M059J (cell line): ENCODE results near the gene CPSF3. TPM values are rescaled to one million over a fixed set of nuclear protein-coding genes. Genes with fewer than 3 reads are reported as not detected.

ENCODE experiments used
- DNase-seq: peaks from one replicate; pipeline ENCODE4 v3.0.0-alpha.2; 2012; ENCODE audit warnings: low read depth
- total RNA-seq: library from RNA; depleted of rRNA; stranded (reverse); fragments of >200 nt; shearing (Covaris generic); gene quantifications from 2 replicates; pipeline ENCODE4 v1.2.3, GENCODE V29; 2014; rRNA removed

The CPSF3 gene
- total RNA-seq, 1 experiment from 2014 or later = 79.0 TPM

DNA sequence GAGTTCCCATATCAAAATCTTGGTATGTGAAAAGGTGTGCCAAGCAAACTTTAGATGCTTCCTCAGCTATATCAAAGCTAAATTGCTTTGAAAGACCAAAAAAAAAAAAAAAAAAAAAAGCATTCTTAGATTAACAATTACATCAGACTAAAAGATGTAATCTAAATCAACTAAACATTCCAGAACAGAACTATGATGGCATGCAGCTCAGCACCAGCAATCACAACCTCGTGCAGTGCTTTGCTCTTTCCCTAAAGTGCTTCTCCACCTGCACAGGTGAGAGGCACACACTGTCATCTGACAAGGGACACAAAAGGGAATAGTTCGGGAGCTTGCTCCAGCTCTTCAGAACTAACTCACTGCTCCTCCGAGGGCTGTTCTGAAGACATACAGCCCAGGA, 94.7 kb downstream of the CPSF3 start:
- no peak for DNase-seq

DNA sequence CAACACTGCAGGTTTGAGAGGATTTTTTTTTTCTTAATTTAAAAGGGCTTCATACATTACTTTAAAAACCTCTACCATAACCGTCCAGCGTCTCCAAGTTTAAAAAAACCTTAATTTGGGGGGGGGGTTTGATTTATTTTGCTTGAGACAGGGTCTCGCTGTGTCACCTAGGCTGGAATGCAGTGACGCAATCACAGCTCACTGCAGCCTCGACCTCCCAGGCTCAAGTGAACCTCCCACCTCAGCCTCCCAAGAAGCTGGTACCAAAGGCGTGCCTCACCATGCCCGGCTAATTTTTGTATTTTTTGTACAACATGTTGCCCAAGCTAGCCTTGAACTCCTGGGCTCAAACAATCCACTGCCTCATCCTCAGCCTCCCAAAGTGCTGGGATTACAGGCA, 95.3 kb downstream of the CPSF3 start:
- no peak for DNase-seq

DNA sequence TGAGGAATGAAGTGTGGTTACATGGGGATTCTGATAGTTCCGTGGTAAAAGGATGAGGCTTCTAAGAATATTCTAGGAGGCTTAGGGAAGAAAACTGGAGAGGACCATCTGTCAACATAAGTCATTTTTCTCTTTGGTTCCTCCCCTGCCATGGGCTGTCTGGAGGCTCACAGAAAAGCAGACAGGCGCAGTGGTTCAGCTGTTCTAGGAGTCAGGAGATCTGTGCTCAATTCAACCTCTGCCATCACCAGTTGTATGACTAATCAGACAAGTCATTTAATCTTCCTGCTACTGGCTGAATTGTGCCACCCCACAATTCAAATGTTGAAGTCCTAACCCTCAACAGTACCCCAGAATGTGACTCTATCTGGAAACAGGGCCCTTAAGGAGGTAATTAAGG, 95.8 kb downstream of the CPSF3 start:
- DNase-seq = peak; percentile 18

Other genes with a start within 250 kb of the CPSF3 start
- gene ASAP2, start 216.8 kb upstream of the CPSF3 start, total RNA-seq = 14.9 and 17.2 TPM in 2 replicates
- gene ITGB1BP1, start 126 bp upstream of the CPSF3 start, total RNA-seq = 34.3 and 55.3 TPM in 2 replicates
- gene IAH1, start 50.9 kb downstream of the CPSF3 start, total RNA-seq = 46.9 and 62.4 TPM in 2 replicates
- gene ADAM17, start 132.2 kb downstream of the CPSF3 start, total RNA-seq = 27.6 and 34.0 TPM in 2 replicates
- 580 and 670 TPM in 2 replicates for gene YWHAQ, start 207.3 kb downstream of the CPSF3 start, total RNA-seq